ENCODE data around the gene PRRC1. TPM values are rescaled to one million over a fixed set of nuclear protein-coding genes. Genes with fewer than 3 reads are reported as not detected.

Gene PRRC1
- total RNA-seq, 1 donor from 2014 or later: 39.5 TPM

DNA sequence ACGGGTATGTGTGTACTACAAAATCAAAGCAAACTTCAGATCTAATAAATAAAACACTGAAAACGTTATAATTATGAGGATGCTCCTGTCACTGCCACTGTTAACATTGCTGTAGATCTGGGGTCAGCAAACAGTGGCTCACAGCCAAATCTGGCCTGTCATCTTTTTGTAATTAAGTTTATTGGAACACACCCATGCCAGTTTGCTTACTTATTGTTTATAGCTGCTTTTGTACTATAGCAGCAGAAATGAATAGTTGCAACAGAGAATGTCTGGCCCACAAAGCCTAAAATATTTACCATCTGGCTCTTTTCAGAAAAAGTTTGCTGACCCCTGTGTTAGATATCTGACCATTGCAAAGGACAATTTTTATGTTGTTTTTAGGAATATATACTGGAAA, 32.1 kb downstream of the PRRC1 start:
- Histone ChIP-seq H3K9me3 (peaks cover 0 to under 1% of the 10 kb centered on the region in 2 donors), H3K4me3 (no peak overlapping the region), H3K27ac (no peak overlapping the region), H3K27me3 (no peaks in the 10 kb centered on the region), H3K36me3 (peaks cover 20 to 36% of the 10 kb centered on the region in 2 donors), H3K4me1 (no peaks in the 10 kb centered on the region)
- no peak for DNase-seq (ENCODE audit: low spot score in 2 of 2)
- TF ChIP-seq, protein P1, sequence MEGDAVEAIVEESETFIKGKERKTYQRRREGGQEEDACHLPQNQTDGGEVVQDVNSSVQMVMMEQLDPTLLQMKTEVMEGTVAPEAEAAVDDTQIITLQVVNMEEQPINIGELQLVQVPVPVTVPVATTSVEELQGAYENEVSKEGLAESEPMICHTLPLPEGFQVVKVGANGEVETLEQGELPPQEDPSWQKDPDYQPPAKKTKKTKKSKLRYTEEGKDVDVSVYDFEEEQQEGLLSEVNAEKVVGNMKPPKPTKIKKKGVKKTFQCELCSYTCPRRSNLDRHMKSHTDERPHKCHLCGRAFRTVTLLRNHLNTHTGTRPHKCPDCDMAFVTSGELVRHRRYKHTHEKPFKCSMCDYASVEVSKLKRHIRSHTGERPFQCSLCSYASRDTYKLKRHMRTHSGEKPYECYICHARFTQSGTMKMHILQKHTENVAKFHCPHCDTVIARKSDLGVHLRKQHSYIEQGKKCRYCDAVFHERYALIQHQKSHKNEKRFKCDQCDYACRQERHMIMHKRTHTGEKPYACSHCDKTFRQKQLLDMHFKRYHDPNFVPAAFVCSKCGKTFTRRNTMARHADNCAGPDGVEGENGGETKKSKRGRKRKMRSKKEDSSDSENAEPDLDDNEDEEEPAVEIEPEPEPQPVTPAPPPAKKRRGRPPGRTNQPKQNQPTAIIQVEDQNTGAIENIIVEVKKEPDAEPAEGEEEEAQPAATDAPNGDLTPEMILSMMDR (IDR thresholded peaks at IDR 0.05): no peak
- intact Hi-C loops (cut with DNase I): no loop called here

DNA sequence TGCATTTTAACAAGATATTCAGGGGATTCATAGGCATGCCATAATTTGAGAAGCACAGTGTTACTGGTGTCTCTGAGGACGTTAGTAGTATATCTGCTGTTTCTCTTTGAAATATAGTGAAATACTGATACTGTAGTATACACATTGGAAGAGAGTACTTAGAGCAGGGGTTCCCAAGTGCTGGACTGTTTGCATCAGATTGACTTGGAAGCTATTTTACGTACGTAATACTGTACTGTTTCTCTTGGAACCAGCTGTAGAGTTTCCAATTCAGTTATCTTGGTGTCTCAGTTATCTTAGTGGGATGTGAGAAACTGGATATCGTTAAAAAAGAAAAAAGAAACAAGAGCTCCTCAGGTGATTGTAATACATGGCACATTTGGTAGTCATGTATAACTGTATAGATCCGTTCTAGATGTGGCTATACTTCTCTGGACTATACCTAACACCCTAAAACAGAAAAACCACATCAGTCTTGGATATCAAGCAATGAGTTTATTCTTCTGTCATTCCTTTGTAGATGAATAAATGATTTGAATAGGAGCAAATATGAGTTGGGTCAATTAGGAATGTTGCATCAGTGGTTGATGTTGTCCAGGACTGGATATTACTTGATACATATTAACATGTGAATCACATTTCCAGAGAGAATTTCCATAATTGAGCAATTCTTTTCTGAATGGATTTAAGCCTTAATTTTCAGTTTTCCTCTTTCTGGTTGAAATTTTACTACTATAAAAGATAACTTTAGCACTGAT, 33.4 kb downstream of the PRRC1 start:
- H3K4me1 ChIP-seq: no peaks in the 10 kb centered on the region
- no peak overlapping the region for H3K27ac ChIP-seq
- TF ChIP-seq, protein P1 (IDR thresholded peaks at IDR 0.05): no peak
- no peaks in the 10 kb centered on the region for H3K9me3 ChIP-seq
- H3K4me3 ChIP-seq: no peak overlapping the region
- no peaks in the 10 kb centered on the region for H3K27me3 ChIP-seq
- H3K36me3 ChIP-seq: peaks cover 23 to 41% of the 10 kb centered on the region in 2 donors
- intact Hi-C loops (cut with DNase I): no loop called here
- no peak for DNase-seq (ENCODE audit: low spot score in 2 of 2)

DNA sequence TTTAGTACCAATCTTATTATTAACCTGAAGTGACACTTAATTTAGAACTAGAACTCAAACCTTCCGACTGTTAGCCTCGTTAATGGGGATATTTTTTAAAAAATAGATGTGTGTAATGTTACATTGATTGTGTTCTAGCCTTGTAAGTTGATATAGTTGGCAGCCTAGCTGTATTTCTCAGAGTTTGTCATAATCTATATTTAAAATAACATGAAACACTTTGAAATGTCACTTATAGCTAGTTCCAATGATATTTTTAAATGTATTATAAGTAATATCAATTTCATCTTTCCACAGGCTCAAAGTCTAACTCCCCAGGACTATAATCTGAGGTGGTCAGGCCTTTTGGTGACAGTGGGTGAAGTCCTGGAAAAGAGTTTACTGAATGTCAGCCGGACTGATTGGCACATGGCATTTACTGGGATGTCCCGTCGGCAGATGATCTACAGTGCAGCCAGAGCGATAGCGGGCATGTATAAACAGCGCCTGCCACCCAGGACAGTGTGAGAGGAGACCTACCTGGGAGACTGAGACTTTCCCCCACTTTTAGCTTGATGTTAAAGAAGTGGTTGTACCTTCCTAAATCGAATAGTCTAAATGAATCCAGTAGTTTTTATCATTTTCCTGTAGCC, 34.1 kb downstream of the PRRC1 start:
- H3K27ac ChIP-seq: no peak overlapping the region
- no peaks in the 10 kb centered on the region for H3K9me3 ChIP-seq
- H3K27me3 ChIP-seq: no peaks in the 10 kb centered on the region
- no peak overlapping the region for H3K4me3 ChIP-seq
- TF ChIP-seq, protein P1 (IDR thresholded peaks at IDR 0.05): no peak
- intact Hi-C loops (cut with DNase I): no loop called here
- H3K4me1 ChIP-seq: no peaks in the 10 kb centered on the region
- H3K36me3 ChIP-seq: peaks cover 23 to 41% of the 10 kb centered on the region in 2 donors
- no peak for DNase-seq (ENCODE audit: low spot score in 2 of 2)

DNA sequence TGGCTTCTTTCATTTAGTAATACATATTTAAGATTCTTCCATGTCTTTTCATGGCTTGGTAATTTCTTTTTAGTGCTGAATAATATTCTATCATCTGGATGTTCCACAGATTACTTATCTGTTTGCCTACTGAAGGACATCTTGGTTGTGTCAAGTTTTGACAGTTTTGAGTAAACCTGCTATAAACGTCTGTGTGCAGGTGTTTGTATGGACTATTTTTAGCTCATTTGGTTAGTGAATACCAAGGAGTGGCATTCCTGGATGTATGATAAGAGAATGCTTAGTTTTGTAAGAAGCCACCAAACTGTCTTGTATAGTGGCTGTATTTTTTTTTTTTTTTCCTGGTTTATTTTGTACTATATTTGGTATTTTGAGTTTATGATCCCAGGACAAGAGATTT, 38.4 kb downstream of the PRRC1 start:
- TF ChIP-seq, protein P1 (IDR thresholded peaks at IDR 0.05): no peak

DNA sequence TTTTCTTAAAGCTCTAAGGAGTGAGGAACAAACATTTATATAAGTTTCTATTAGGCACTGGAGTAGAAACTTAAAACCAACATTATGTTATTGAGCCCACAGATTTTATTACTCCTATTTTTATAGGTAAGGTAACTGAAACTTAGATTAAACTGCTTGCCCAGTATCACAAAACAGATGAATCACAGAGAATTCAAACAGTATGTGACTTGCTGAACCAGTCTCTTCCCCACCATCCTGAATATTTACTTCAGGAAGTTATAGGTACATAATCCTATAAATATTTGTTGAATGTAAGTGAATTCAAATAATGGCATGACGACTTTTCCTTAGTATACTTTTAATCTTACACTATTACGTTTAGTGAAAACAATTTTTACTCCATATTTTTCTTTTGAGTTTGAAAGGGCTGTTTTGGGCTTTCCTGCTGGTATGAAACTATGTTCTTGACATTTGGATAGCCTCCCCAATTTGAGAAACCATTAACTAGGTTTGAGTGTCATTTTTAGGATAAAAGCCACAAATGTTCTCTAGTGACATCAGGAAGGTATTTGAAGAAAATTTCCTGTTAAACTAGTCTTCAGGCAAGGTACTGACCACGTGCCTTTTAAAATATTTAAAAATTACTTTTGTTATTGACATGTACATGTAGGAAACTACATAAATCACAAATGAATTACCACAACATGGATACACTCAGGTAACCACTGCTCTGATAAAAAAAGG, 39.3 kb downstream of the PRRC1 start:
- H3K27me3 ChIP-seq: no peaks in the 10 kb centered on the region
- intact Hi-C loops (cut with DNase I): no loop called here
- peaks cover 16 to 33% of the 10 kb centered on the region in 2 donors for H3K36me3 ChIP-seq

More for the DNA sequence above, 38.4 kb downstream of the PRRC1 start:
- Histone ChIP-seq H3K27me3 (no peaks in the 10 kb centered on the region), H3K4me3 (no peak overlapping the region), H3K36me3 (peaks cover 18 to 35% of the 10 kb centered on the region in 2 donors), H3K27ac (no peak overlapping the region), H3K9me3 (no peaks in the 10 kb centered on the region), H3K4me1 (no peaks in the 10 kb centered on the region)
- no peak for DNase-seq (ENCODE audit: low spot score in 2 of 2)
- intact Hi-C loops (cut with DNase I): no loop called here

More for the DNA sequence above, 39.3 kb downstream of the PRRC1 start:
- no peaks in the 10 kb centered on the region for H3K9me3 ChIP-seq
- H3K4me1 ChIP-seq: no peaks in the 10 kb centered on the region
- H3K4me3 ChIP-seq: no peak overlapping the region
- DNase-seq (ENCODE audit: low spot score in 2 of 2): no peak
- no peak overlapping the region for H3K27ac ChIP-seq
- TF ChIP-seq, protein P1 (IDR thresholded peaks at IDR 0.05): no peak
